ENCODE results near the gene ACSL1.

GRCh38 chr4:184814686-184815045 is 11.1 kb downstream of the ACSL1 start:
- TF ChIP-seq POLR2A (IDR thresholded peaks at IDR 0.05; ENCODE audit: low read length) (no peak), EP300 (IDR thresholded peaks at IDR 0.05) (no peak), POLR2AphosphoS2 (conservative IDR thresholded peaks at IDR 0.05; ENCODE audit: low read length) (no peak), CTCF (IDR thresholded peaks at IDR 0.05) (no peak), MAX (IDR thresholded peaks at IDR 0.05) (no peak), HDAC2 (IDR thresholded peaks at IDR 0.05) (no peak), USF2 (IDR thresholded peaks at IDR 0.05) (no peak), ATOH8 (CRISPR knock-in tag; IDR thresholded peaks at IDR 0.05; ENCODE audit: low read depth) (no peak)

All from A549 (cell line).